Colonic mucosa (tissue), 4 donors: Measurements from ENCODE around the gene FTL. TPM values are rescaled to one million over a fixed set of nuclear protein-coding genes. Genes with fewer than 3 reads are reported as not detected.

Experiments
- DNase-seq: peaks from one replicate; pipeline ENCODE4 v3.0.0-alpha.2; 2020
- H3K27ac ChIP-seq: fragments of 200-600 bp; one replicate; pipeline ENCODE4 v1.8.0; 2021
- H3K27me3 ChIP-seq: fragments of 200-600 bp; one replicate; pipeline ENCODE4 v1.8.0; 2021
- H3K36me3 ChIP-seq: fragments of 200-600 bp; one replicate; pipeline ENCODE4 v1.8.0; 2021
- H3K4me1 ChIP-seq: fragments of 200-600 bp; one replicate; pipeline ENCODE4 v1.8.0; 2021; ENCODE audit warnings: mild to moderate bottlenecking
- H3K4me3 ChIP-seq: fragments of 200-600 bp; one replicate; pipeline ENCODE4 v1.8.0; 2021
- H3K9ac ChIP-seq, 2 donors: one replicate each; pipeline ENCODE4 v1.7.0; 2013; ENCODE audit warnings: control low read depth in 2 of 2, low read depth in 2 of 2, low read length in 2 of 2
- H3K9me3 ChIP-seq: fragments of 200-600 bp; one replicate; pipeline ENCODE4 v1.8.0; 2021
- intact Hi-C: fragments of 100-400 bp; cut with DNase I; formaldehyde crosslinking; loops from one replicate; pipeline ENCODE4 v1.14.1; 2022
- total RNA-seq, 2 donors: library from RNA; stranded (reverse); fragmentation: NEBNext Ultra II Directional in 1 of 2; extraction: Animal tissue kit (Norgen Biotek cat#: 25700) in 1 of 2; gene quantifications; one replicate each; pipeline ENCODE4 v1.2.1, GENCODE V29; 2021
- TF ChIP-seq, protein P1 (sequence below): fragments of 200-600 bp; IDR thresholded peaks from one replicate; pipeline ENCODE4 v1.8.0; 2022; ENCODE audit warnings: antibody characterized with exemption, mild to moderate bottlenecking
- donor health status: healthy.
- donor health status: DM: no; HTN: no; CAD: no.
- donor health status: DM: no; HTN: no; CAD: no.

FTL gene
- total RNA-seq, 2 donors from 2014 or later = 1,463 to 1,600 TPM

DNA sequence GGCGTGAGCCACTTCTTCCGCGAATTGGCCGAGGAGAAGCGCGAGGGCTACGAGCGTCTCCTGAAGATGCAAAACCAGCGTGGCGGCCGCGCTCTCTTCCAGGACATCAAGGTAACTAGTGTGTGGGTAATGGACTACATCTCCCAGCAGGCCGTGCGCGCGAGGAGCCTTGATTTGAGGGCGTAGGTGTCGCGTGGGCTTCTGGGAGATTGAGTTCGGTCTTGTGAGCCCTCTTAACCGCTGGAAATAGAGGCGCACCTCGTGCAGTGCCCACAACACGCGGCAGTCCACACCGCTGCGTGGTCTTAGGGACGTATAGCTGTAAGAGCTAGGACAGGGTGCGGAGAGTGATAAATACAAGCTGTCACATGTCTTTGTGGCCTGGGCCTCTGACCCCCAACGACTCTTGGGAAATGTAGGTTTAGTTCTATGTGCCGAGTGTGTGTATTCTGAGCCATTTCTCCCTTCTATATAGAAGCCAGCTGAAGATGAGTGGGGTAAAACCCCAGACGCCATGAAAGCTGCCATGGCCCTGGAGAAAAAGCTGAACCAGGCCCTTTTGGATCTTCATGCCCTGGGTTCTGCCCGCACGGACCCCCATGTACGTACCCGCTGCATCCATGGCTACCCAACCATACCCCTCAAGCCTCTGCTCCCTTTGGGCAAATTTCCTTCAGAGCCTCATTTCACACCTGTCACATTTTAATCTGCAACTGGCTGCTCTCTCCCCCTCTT is 864 bp downstream of the FTL start:
- H3K27me3 ChIP-seq = no peaks in the 10 kb centered on the region
- DNase-seq = peak; percentile 91
- no peaks in the 10 kb centered on the region for H3K36me3 ChIP-seq
- no peaks in the 10 kb centered on the region for H3K4me1 ChIP-seq
- peak overlapping the region; percentile 64 to 78 for H3K9ac ChIP-seq
- H3K9me3 ChIP-seq = no peaks in the 10 kb centered on the region
- H3K27ac ChIP-seq = peak overlapping the region; percentile 76
- H3K4me3 ChIP-seq = peak overlapping the region; percentile 89
- TF ChIP-seq, protein P1, sequence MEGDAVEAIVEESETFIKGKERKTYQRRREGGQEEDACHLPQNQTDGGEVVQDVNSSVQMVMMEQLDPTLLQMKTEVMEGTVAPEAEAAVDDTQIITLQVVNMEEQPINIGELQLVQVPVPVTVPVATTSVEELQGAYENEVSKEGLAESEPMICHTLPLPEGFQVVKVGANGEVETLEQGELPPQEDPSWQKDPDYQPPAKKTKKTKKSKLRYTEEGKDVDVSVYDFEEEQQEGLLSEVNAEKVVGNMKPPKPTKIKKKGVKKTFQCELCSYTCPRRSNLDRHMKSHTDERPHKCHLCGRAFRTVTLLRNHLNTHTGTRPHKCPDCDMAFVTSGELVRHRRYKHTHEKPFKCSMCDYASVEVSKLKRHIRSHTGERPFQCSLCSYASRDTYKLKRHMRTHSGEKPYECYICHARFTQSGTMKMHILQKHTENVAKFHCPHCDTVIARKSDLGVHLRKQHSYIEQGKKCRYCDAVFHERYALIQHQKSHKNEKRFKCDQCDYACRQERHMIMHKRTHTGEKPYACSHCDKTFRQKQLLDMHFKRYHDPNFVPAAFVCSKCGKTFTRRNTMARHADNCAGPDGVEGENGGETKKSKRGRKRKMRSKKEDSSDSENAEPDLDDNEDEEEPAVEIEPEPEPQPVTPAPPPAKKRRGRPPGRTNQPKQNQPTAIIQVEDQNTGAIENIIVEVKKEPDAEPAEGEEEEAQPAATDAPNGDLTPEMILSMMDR = no peak
- intact Hi-C loops = loop anchor here (5.0 to 10.0 kb wide), 2 partner anchors 91 to 169 kb away; partner anchors contain the start of gene PPP1R15A

DNA sequence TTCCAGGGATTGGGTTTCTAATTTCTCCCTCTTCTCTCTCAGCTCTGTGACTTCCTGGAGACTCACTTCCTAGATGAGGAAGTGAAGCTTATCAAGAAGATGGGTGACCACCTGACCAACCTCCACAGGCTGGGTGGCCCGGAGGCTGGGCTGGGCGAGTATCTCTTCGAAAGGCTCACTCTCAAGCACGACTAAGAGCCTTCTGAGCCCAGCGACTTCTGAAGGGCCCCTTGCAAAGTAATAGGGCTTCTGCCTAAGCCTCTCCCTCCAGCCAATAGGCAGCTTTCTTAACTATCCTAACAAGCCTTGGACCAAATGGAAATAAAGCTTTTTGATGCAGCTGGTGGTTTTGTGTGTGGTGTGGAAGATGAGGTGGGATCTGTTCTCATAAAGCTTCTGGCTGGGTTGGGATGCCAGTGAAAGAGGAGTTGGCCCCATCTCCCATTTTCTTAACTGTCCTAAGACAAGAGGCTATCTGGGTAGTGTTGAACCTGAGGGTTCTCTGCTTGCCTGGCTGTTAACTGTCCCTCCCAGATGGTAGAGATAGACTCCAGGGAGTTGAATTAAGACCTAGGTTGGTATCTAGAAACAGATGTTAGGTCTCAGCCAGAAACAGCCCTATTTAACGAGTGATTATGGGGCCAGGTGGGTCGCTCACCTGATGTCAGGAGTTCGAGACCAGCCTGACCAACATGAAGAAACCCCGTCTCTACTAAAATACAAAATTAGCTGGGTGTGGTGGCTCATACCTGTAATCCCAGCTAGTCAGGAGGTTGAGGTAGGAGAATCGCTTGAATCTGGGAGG is 1.6 kb downstream of the FTL start:
- TF ChIP-seq, protein P1 = no peak
- Histone ChIP-seq H3K4me3 (peak overlapping the region; percentile 89), H3K27me3 (no peaks in the 10 kb centered on the region), H3K36me3 (no peaks in the 10 kb centered on the region), H3K9ac (peak overlapping the region; percentile 64 to 78), H3K27ac (peak overlapping the region; percentile 76), H3K9me3 (no peaks in the 10 kb centered on the region), H3K4me1 (no peaks in the 10 kb centered on the region)
- intact Hi-C loops = loop anchor here (5.0 to 10.0 kb wide), 2 partner anchors 92 to 169 kb away; partner anchors contain the start of gene PPP1R15A
- no peak for DNase-seq

DNA sequence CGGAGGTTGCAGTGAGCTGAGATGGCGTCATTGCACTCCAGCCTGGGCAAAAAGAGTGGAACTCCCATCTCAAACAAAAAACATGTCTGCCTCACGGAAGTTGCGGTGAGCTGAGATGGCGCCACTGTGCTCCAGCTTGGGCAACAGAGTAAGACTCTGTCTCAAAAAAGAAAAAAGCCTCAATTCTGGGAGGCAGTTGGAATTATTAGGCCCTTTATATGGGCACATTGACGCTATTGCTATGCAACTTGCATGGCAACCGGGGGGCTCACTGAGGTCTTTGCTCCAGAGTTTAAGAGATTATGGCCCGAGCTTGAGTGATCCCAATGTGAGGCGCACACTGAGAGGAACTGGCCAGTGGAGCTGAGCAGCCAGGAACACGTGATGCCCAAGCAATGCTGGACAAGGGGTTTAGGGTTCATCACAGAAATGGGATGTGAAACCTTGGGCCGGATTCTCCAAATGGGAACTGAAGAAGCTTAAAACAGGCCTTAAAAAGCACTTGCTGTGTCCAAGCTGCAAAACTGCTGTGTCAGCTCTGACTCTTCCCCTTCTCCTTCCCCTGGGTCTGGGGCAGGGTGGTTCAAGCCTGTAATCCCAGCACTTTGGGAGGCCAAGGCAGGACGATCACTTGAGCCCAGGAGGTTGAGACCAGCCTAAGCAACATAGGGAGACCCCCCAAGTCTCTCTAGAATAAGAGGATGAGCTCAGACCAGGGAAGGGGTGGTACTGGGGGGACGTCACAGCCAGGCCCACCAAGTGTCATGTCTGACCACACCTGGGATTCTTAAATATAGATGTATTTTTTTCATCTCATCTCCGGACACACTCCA is 2.5 kb downstream of the FTL start:
- TF ChIP-seq, protein P1 = no peak
- H3K9me3 ChIP-seq = no peaks in the 10 kb centered on the region
- DNase-seq = no peak
- H3K27me3 ChIP-seq = no peaks in the 10 kb centered on the region
- H3K4me1 ChIP-seq = no peaks in the 10 kb centered on the region
- H3K9ac ChIP-seq = no peak overlapping the region
- no peaks in the 10 kb centered on the region for H3K36me3 ChIP-seq
- intact Hi-C loops = loop anchor here (5.0 to 10.0 kb wide), 2 partner anchors 93 to 170 kb away; partner anchors contain the start of gene PPP1R15A
- H3K4me3 ChIP-seq = peak overlapping the region; percentile 89
- peak overlapping the region; percentile 76 for H3K27ac ChIP-seq

DNA sequence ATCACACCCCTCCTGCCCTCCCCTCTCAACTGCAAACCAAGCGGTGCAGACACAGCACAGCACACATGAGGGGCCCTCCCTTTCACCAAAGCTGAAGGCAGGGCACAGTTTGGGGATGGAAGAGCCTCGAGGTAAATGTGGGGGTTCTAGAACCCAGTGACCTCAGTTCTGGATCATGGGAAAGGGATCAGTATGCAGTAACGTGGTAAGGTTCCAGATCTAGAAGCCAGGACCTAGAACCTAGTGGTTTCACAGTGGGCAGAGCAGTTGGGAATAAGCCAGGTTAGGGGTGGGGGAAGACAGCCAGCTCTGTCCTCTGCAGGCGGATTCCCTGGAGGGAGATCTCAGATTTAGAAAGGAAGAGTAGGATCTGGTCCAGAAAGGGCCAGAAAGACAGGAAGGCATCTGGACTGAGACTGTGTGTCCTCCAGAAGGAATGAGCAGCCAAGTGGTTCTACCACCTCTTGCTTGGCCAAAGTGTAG is 3.1 kb downstream of the FTL start:
- Histone ChIP-seq H3K4me3 (no peak overlapping the region), H3K27ac (peak overlapping the region; percentile 76), H3K4me1 (no peaks in the 10 kb centered on the region), H3K9me3 (no peaks in the 10 kb centered on the region), H3K36me3 (no peaks in the 10 kb centered on the region), H3K9ac (no peak overlapping the region), H3K27me3 (no peaks in the 10 kb centered on the region)
- TF ChIP-seq, protein P1 = no peak
- DNase-seq = no peak
- intact Hi-C loops = loop anchor here (5.0 to 10.0 kb wide), 2 partner anchors 93 to 171 kb away; partner anchors contain the start of gene PPP1R15A
